Suprapubic skin (tissue), 4 donors: Measurements from ENCODE around the gene C22orf39.

Experiments
- CTCF ChIP-seq, 2 donors: fragments of 200-600 bp in 1 of 2; fragments of 450-650 bp in 1 of 2; sonication (generic) in 1 of 2; IDR thresholded peaks; one replicate each; pipeline ENCODE4 v1.5.1; 2016 to 2019; ENCODE audit warnings: antibody characterized with exemption in 2 of 2, mild to moderate bottlenecking in 1 of 2, moderate library complexity in 1 of 2
- EP300 ChIP-seq: sonication (generic); formaldehyde crosslinking; IDR thresholded peaks from one replicate; pipeline ENCODE4 v1.6.1; 2017; ENCODE audit warnings: antibody characterized with exemption
- POLR2A ChIP-seq, 2 donors: fragments of 450-650 bp; IDR thresholded peaks; one replicate each; pipeline ENCODE4 v1.6.1; 2017; ENCODE audit warnings: antibody characterized with exemption in 2 of 2, mild to moderate bottlenecking in 2 of 2, moderate library complexity in 2 of 2
- POLR2AphosphoS5 ChIP-seq, 3 donors: sonication (generic); formaldehyde crosslinking; IDR thresholded peaks; one replicate each; pipeline ENCODE4 v1.6.1; 2017; ENCODE audit warnings: antibody characterized with exemption in 3 of 3

GRCh38 chr22:19455585-19456370 lies 8.3 kb upstream of the C22orf39 start:
- no peak for TF ChIP-seq CTCF (IDR thresholded peaks at IDR 0.05)
- TF ChIP-seq POLR2A (IDR thresholded peaks at IDR 0.05): no peak
- no peak for TF ChIP-seq EP300
- no peak for TF ChIP-seq POLR2AphosphoS5 (IDR thresholded peaks at IDR 0.05)
